Activated gamma-delta T cell treated with anti-CD3 and anti-CD28 coated beads, Interleukin-2, amount 50 U/mL, for 16 hours (primary cell): ENCODE results near the gene SEL1L.
"Not testable (repeated sequence)": the region's sequence is repeated elsewhere in the genome, so short reads cannot be mapped to it uniquely, and the experiment has no call there.

Experiments used
- DNase-seq: peaks from one replicate; pipeline ENCODE4 v3.0.0-alpha.2; 2020; ENCODE audit warnings: low read depth

The SEL1L gene

DNA sequence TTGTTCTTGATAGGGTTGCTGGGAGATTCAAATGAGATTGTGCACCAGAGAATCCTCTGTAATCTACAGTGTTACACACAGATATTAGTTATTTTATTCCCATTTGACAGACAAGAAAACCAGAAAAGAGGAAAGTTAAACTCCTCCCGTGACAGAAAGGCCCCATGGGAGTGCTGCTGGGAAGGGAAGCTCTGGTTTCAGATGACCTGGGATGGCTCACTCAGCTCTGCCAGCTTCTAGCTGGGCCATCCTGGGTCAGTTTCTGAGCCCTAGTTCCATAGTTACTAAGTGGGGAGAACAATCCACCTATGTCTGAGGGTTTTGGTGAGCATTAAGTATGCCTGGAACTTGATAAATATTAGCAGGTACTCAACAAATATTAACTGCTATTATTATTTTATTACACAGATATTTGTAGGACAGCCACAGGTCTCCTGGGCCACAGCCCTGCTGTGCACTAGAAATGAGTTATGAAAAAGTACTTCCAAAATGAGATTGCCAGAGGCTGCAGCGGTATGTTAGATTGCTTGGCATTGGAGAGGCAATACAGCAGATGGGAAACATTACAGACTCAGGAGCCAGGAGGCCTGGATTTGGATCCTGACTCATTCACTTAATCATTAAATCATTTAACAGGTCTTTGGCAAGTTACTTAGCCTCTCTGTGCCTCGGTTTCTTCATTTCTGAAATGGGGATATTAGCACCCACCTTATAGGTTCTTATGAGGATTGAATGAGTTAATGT lies 86.5 kb downstream of the SEL1L start:
- no peak for DNase-seq

DNA sequence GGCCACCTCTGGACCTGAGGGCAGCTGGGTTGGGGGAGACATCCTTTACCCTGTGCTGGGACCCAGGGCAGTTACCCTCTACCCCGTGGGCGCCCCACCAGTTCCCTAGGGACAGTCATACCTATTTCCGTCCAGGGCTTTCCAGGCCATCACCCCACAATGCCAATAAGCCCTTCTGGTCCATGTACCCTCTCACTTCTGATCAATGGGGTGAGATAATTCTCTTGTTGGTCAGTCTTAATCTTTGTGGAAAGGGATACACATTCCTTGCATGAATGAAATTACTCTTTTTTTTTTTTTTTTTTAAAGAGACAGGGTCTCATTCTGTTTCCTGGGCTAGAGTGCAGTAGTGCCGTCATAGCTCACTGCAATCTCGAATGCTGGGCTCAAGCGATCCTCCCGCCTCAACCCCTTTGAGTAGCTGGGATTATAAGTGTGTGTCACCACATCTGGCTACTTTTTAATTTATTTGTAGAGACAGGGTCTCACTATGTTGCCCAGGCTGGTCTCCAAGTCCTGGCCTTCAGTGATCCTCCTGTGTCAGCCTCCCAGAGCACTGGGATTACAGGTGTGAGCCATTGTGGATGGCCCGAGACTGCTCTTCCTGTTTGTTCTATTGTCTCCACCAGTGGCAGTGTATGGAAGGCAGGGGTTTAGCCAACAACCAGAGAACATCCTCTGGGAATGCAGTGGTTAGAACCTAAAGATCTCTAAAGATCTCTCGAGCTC lies 87.2 kb downstream of the SEL1L start:
- DNase-seq = no peak

DNA sequence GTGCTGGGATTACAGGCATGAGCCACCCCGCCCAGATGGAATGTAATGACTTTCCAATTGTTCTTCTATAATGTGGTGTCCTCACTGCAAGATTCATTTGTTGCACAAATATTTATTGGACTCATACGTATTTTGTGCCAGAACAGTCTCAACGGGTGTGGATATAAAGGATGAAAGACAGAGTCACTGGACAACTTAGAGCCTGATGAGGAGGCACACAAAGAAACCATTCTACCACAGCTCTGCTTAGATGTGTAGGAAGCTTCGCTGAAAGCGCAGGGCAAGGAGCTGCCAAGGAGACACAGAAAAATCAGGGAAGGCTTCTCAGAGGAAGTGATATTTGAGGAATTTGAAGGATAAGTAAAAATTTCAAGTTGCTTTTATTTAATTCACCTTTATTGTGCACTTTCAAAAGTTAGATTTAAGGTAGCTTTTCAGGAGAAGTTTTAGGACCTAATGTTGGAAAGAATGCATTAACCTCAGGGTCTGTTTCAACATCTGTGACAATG lies 92.0 kb downstream of the SEL1L start:
- DNase-seq = no peak

DNA sequence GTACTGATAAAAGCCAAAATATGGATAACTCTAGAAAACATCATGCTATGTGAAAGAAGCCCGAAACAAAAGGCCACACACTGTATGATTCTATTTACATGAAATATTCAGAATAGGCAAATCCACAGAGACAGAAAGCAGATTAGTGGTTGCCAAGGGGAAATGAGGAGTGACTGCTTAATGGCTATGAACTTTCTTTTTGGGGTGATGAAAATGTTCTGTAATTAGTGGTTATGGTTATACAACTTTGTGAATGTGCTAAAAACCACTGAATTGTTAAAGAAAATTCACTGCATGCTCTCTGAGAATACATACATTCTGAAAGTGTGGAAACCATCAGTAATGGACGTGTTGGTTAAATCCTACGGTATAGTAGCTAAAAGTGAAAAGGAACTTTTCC lies 93.6 kb downstream of the SEL1L start:
- no peak for DNase-seq

DNA sequence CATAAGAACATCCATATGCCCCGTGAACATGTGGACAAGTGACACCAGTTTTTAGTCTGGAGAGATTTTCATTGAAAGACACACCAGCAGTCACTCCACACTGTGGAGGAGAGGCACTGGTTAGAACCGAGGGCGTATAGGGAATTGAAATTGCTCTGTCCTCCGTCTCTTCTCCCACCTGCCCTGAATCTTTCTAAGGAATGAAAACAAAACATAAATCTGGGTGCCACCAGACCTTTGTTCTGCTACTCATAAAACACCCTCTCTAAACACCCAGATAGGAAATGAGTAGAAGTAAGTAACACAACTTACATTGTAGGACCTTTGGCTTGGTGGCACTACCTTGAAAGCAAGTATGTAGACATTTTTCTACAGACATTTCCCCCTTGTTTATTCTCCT lies 96.4 kb downstream of the SEL1L start:
- DNase-seq = no peak

DNA sequence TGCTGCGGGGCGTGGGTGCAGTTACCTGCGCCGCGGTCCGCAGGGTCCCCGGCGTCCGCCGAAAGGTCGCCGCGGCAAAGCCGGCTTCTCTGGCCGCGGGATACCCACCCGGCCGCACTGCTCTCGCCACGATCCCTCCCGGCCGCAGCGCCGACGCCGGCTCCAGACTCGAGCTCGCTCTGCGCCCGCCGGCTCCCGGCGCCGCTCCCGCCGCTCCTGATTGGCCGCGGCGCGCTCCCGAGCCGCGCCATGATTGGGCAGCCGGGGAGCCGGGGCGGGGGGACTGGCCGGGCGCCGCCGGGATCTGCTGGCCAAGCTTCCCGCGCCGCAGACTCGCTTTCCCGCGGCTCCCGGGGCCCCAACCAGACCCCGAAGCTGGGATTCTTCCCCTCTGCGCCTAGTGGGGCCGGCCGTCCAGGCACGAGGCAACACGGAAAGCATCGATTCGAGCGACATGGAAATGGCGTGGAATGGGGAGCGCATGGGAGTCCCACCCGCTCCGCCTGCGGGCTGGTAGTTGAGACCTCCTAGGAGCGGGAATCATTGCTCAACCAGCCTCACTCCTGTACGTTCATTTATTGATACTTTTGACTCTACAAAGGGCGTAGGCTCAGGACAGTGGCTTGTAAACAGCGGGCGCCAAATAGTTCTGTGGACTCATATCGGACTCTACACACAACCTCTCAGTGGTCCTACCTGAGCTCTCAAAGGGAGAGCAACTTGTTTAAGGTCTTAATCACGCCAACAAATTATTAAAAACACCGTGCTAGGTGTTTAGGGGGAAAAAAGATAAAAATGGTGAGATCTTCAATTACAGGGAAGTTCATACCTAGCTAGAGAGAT lies 97.1 kb downstream of the SEL1L start:
- DNase-seq = no peak

DNA sequence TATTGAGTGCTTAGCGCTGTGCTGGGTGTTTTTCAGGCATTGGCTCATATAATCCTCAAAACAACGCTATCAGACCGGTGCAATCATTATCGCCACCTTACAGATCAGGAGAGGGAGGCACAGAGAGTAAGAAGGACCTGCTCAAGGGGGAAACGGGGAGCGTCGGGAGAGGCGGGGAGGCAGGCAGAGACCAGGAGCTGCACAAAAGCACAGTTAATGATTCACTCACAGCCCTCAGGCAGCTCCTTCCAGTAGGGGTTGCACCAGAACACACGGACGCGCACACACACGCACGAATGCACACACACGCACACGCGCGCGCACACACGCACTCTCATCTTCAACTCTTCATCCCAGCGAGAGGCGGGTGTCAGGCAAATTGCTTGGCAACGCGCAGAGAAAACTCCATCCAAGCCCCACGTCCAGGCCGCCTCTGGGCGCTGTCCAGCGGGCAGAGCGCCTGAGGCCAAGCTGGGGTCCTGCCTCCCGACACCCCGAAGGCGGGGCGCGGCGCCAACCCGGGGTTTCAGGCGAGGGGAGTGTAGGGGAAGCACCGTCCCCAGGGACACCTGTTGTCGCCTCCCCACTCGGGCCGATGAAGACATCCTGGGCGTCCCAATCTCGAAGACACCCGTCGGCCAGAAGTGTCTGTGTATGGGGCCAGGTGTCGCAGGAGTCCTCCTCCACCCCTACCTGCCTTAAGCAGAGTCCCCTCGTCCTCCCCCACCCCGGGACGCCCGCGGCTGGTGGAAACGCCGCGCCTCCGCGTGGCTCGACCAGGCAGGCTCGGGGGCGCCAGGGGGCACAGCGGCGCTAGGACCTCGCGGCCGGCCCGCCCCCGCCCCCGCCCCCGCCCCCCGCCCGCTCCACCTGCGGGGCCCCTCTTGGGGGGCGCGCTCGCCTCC lies 98.0 kb downstream of the SEL1L start:
- DNase-seq = no peak

DNA sequence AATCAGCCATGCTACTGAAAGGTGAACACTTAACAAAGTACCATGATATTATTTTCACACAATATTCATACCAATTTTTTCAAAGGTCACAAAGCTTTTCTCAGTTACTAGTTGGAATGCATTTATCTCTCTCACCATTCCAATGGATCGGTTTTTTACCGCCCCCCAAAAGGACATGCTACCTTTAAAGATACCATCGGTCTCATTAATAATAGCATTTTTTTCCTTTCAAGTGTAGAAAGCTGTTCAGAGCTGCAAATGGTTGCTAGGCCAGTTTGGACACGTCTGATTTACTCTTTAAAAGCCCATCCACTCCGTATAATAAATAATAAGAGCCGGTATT lies 98.6 kb downstream of the SEL1L start:
- no peak for DNase-seq

DNA sequence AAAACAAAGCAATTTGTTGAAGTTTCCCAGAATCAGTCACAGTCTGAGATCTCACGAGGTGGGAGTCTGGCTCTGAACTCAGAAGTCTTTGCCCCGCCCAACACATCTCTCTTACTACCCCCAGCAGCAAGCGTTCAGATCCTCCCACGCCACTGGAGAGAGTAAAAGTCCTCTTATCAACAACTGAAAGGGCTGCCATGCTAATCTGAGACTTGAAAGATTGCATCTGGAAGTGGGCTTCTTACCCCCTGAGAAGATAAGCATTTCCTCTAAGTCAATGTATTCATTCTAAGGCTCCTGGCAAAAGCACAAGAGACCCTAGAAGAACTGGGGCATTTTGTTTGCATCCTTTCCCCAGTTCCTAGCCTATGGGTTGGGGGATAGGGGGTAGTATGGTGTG lies 99.4 kb downstream of the SEL1L start:
- DNase-seq = no peak

DNA sequence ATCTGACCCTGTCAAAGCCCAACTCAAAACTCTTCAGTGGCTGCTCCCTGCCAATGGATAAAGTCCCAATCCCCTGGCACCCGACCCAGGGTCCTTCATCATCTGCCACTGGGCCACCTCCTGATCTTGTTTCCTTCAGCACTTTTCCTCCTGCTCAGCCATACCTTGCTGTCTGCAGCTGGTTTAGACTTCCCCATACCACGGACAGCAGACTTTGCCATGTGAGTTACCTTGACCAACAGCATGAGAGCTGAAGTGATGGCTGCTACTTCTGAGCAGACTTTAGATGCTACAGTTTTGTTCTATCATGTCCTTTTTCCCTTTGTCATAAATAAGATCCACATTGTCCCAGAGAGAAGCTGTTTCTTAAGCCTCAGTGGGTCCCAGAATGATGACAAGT lies 100.3 kb downstream of the SEL1L start:
- DNase-seq = no peak

DNA sequence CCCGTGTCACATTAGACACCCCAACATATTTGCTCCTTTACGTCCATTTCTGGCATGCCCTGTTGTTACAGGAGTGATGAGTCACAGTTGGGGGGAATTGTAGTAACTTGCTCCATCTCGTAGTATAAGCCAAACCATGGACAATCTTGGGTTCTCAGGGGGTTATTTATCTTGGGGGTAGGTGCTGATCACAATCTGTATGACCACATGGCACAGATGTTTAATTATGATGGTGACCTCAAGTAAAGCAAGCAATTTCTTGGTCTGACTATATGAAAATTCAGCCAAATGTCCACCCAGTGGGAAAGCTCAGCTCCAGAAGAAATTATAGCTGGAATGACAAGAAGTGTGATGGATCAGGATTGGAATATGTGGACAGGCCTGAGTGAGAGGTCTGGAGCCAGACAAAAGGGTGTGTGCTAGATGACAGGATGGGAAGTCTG lies 101.4 kb downstream of the SEL1L start:
- DNase-seq = no peak

DNA sequence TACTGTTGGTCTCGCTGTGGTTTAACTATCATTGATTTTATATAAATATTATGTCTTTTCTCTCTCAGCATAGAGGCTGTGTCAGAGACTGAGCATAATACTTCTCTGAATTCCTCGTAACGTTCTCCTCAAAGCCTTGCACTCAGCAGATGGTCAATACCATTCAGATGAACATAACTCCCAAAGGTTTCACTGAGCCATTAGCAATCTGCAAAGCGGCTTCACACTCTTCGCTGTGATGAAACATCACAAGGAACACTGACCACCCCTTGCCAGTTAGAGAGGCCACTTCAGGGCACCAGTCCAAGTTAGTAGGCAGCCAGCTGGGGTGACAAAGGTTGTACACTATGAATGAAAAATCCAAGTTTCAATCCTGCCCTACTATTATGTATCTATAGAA lies 103.4 kb downstream of the SEL1L start:
- no peak for DNase-seq

DNA sequence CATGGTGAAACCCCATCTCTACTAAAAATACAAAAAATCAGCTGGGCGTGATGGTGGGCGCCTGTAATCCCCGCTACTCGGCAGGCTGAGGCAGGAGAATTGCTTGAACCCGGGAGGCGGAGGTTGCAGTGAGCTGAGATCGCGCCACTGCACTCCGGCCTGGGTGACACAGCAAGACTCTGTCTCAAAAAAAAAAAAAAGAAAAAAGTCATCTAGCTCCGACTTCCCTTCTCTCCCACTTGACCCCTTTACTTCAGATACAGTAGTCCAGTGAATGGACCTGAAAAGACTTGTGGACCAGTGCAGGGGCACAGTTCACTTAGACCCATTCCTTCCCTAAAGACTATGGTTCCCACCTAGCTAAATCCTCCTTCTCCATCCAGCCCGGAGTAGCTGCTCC lies 103.9 kb downstream of the SEL1L start:
- not testable (repeated sequence) for DNase-seq

DNA sequence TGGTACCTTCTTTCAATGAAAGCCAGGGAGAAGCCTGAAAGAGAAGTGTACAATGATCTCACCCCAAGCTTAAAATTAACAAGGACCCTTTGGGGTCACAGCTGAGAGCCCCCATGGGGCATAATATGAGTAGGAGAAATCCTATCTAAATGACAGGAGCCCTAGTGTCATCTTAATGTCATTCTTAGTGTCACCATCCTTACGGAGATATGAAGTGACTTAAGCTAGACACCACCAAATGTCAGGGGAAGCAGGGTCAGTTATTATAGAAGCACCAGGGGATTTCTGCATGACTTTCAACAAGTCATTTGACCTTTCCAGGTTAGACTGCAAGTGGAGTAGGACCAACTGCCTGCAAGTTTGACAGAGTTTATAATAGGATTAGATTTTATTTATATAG lies 104.6 kb downstream of the SEL1L start:
- DNase-seq = no peak

DNA sequence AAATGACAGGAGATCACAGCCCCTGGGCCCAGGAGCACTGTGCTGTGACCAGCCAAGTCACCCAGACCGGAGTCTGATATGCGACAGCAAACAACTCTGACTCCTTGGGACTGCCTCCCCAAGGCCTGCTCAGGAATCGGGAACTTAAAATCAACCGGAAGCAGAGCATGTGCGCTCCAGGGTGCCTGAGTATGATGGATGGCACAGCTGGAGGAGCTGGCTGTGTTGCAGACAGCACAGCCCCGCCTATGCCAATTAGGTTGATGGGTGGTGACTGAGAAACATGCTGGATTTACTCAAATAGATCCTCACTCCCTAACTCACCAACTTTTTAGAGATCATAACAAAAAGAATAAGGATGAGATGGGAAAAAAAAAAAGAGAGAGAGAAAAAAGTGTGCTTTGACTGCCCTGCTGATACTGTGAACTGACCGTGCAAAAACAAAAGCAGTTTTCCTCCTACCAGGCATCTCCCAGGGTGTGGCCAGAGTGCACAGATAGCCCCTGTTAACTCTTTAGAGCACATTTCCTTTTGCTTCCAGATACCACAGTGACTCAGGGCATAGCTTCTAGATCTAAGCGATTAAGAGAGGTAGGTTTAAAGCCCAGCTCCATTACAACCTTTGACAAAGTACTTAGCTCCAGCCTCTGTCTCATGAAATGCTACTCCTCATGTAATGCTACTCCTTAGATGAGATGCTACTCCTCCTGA lies 106.2 kb downstream of the SEL1L start:
- no peak for DNase-seq

DNA sequence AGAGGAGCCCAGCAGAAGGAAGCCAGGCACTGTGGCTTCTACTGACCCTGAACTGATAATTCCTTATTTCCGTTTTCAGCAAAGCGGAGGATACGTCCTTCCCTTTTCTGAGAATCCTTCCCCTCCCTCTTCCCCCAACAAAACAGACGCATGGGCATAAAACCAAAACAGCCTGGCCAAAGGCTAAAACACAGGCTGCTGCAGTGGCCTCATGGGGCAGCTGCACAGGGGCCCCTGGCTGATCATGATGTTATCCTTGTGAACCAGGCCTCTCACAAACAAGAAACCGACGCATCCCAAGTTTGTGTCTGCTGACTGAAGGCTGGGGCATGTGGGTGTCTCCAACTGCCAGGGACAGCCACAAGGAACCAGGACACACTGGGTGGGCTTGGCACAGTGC lies 110.1 kb downstream of the SEL1L start:
- DNase-seq = no peak
